ENCODE data around the gene AQP1. TPM values are rescaled to one million over a fixed set of nuclear protein-coding genes. Genes with fewer than 3 reads are reported as not detected.

AQP1 gene
- polyA plus RNA-seq, 3 donors: 0.03 TPM; not detected in 2

DNA sequence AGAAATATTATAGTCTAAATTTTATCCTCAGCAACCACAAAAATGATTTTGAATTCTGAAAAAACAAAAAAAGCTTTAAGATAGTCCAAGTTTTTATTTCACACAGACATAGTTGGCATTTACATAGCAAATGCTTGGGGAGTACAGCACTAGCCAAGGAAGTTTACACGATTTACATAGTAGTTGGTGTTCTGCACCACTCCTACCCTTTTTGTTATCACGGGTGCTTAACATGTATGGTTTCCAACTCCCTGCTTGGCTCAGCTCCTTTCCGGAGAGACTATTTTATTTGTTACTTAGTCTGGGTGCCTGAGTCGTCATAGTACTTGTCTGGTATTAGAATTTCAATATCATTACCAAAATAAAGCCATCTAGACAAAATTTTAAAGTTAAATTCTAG lies 43.3 kb downstream of the AQP1 start:
- H2AFZ ChIP-seq (ENCODE audit: insufficient read depth, low read depth, low read length, poor library complexity, severe bottlenecking): no peak overlapping the region
- peaks cover 0 to 7% (median 4%) of the 10 kb centered on the region in 3 donors for H3K27me3 Mint-ChIP-seq (ENCODE audit: low read depth in 3 of 3)
- peaks cover 0 to 27% (median 17%) of the 10 kb centered on the region in 7 donors for H3K9me3 Mint-ChIP-seq
- no peak overlapping the region for H3K4me2 ChIP-seq (replicated peaks; ENCODE audit: extremely low read depth, low read length, poor library complexity, severe bottlenecking)
- WGBS (ENCODE audit: insufficient coverage): no CpG with 5 or more reads among the region's 4 CpGs
- intact Hi-C loops (cut with micrococcal nuclease): no loop called here
- no peak overlapping the region for H3K9ac ChIP-seq (ENCODE audit: insufficient read depth, low read length, poor library complexity, severe bottlenecking)
- H3K4me1 Mint-ChIP-seq: no peaks in the 10 kb centered on the region
- peaks cover 0 to 9% of the 10 kb centered on the region in 2 donors for H3K9me3 ChIP-seq (replicated peaks in 1 of 2; ENCODE audit: control insufficient read depth in 1 of 2, insufficient read depth in 1 of 2, low read length in 2 of 2)
- H3K4me3 ChIP-seq (replicated peaks in 1 of 3; ENCODE audit: low read depth in 2 of 3, low read length in 3 of 3): no peak overlapping the region
- TF ChIP-seq, protein P1, sequence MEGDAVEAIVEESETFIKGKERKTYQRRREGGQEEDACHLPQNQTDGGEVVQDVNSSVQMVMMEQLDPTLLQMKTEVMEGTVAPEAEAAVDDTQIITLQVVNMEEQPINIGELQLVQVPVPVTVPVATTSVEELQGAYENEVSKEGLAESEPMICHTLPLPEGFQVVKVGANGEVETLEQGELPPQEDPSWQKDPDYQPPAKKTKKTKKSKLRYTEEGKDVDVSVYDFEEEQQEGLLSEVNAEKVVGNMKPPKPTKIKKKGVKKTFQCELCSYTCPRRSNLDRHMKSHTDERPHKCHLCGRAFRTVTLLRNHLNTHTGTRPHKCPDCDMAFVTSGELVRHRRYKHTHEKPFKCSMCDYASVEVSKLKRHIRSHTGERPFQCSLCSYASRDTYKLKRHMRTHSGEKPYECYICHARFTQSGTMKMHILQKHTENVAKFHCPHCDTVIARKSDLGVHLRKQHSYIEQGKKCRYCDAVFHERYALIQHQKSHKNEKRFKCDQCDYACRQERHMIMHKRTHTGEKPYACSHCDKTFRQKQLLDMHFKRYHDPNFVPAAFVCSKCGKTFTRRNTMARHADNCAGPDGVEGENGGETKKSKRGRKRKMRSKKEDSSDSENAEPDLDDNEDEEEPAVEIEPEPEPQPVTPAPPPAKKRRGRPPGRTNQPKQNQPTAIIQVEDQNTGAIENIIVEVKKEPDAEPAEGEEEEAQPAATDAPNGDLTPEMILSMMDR (IDR thresholded peaks at IDR 0.05): no peak
- H3K36me3 Mint-ChIP-seq: no peaks in the 10 kb centered on the region
- no peak overlapping the region for H3K27ac ChIP-seq (ENCODE audit: low read depth in 1 of 2, low read length in 2 of 2)
- H3K27ac Mint-ChIP-seq: no peak overlapping the region
- H3K4me1 ChIP-seq (ENCODE audit: control insufficient read depth in 1 of 2, insufficient read depth in 2 of 2, low read length in 2 of 2): no peaks in the 10 kb centered on the region
- no peaks in the 10 kb centered on the region for H4K20me1 ChIP-seq (ENCODE audit: insufficient read depth, low read length)
- no peaks in the 10 kb centered on the region for H3K36me3 ChIP-seq (replicated peaks in 1 of 2; ENCODE audit: control insufficient read depth in 1 of 2, insufficient read depth in 2 of 2, low read length in 2 of 2)
- H3K4me3 Mint-ChIP-seq: no peak overlapping the region
- no peaks in the 10 kb centered on the region for H3K79me2 ChIP-seq (ENCODE audit: insufficient read depth, low read length)
- no peaks in the 10 kb centered on the region for H3K27me3 ChIP-seq (ENCODE audit: control insufficient read depth in 2 of 2, insufficient read depth in 2 of 2, low read length in 2 of 2)
- DNase-seq: no peak

DNA sequence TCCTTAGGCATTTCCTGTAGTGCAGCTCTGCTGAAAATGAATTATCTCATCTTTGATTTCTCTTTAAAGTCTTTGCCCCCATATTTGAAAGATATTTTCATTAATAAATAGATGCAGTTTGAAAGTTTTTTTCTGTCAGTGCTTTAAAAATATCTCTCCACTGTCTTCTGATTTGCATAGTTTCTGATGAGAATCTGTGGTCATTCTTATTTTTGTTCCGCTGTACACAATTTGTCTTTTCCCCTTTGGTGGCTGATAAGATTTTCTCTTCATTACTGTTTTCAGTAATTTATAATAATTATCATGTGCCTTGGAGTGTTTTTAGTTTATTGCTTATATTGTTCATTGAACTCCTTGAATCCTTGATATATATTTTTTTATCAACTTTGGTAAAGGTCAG lies 45.1 kb downstream of the AQP1 start:
- TF ChIP-seq, protein P1 (IDR thresholded peaks at IDR 0.05): no peak
- Mint-ChIP-seq H3K36me3 (no peaks in the 10 kb centered on the region), H3K4me3 (no peak overlapping the region), H3K27ac (no peak overlapping the region), H3K4me1 (no peaks in the 10 kb centered on the region), H3K9me3 (peaks cover 0 to 19% (median 12%) of the 10 kb centered on the region in 7 donors), H3K27me3 (ENCODE audit: low read depth in 3 of 3) (peaks cover 0 to 6% (median 2%) of the 10 kb centered on the region in 3 donors)
- no peaks in the 10 kb centered on the region for H3K36me3 ChIP-seq (replicated peaks in 1 of 2; ENCODE audit: control insufficient read depth in 1 of 2, insufficient read depth in 2 of 2, low read length in 2 of 2)
- H3K4me2 ChIP-seq (replicated peaks; ENCODE audit: extremely low read depth, low read length, poor library complexity, severe bottlenecking): no peak overlapping the region
- H4K20me1 ChIP-seq (ENCODE audit: insufficient read depth, low read length): no peaks in the 10 kb centered on the region
- H2AFZ ChIP-seq (ENCODE audit: insufficient read depth, low read depth, low read length, poor library complexity, severe bottlenecking): no peak overlapping the region
- DNase-seq: no peak
- H3K4me1 ChIP-seq (ENCODE audit: control insufficient read depth in 1 of 2, insufficient read depth in 2 of 2, low read length in 2 of 2): no peaks in the 10 kb centered on the region
- peaks cover 0 to 9% of the 10 kb centered on the region in 2 donors for H3K9me3 ChIP-seq (replicated peaks in 1 of 2; ENCODE audit: control insufficient read depth in 1 of 2, insufficient read depth in 1 of 2, low read length in 2 of 2)
- WGBS (ENCODE audit: insufficient coverage): no CpG with 5 or more reads among the region's 1 CpG
- H3K79me2 ChIP-seq (ENCODE audit: insufficient read depth, low read length): no peaks in the 10 kb centered on the region
- H3K9ac ChIP-seq (ENCODE audit: insufficient read depth, low read length, poor library complexity, severe bottlenecking): no peak overlapping the region
- no peak overlapping the region for H3K4me3 ChIP-seq (replicated peaks in 1 of 3; ENCODE audit: low read depth in 2 of 3, low read length in 3 of 3)
- no peaks in the 10 kb centered on the region for H3K27me3 ChIP-seq (ENCODE audit: control insufficient read depth in 2 of 2, insufficient read depth in 2 of 2, low read length in 2 of 2)
- H3K27ac ChIP-seq (ENCODE audit: low read depth in 1 of 2, low read length in 2 of 2): no peak overlapping the region
- intact Hi-C loops (cut with micrococcal nuclease): no loop called here

All from CD14-positive monocyte (primary cell).